Glomerular visceral epithelial cell (primary cell): ENCODE measurements around the gene TLCD5.

Experiments used
- DNase-seq: peaks from one replicate; pipeline ENCODE4 v3.0.0-alpha.2; 2016; ENCODE audit errors: extremely low spot score

Gene TLCD5

GRCh38 chr11:120324932-120325810, at the start of gene TLCD5:
Gene TLCD5, plus strand, starts transcription at chr11:120325299. Its CDS starts 2,143 bp downstream, at chr11:120327442.
- peak; percentile 73 for DNase-seq

DNA sequence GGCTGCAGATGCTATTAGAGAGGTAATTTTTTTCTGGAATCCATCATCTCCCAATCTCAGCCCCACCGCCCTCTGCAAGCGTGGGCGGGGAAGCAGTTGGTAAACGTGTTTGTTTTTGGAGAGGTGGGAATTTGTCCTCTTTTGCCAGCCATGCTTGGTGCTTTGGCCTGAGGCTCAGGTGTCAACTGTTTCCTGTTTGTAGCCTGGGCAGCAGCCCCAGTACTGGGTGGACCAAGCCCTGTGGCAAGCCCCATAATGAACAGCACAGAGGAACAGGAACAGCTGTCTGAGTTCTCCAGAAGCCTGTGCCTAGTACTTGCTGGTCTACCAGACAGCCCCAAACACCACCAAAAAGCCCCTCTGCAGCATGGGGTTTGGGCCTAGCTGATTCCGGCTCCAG, 45.6 kb upstream of the TLCD5 start:
- DNase-seq, result no peak

DNA sequence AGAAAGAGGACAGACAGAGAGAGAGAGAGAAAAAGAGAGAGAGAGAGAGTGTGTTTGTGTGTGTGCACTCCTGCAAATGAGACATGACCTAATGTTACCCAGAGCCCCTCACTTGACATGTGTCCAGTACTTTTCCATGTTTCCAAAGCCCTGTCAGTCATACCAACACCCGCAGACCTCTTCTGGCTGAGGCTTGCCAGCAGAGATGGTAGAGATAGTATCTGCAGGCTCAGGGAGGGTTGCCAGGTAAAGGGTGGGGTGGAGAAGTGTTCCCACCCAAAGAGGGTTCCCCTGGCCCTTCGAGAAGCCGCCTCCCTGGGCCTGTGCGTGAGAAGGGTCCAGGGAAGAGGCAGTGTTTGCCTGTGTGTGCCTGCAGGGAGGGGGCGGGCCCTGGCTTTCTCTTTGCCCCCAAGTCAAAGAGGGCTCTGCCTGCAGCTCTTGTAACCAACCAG, 44.5 kb upstream of the TLCD5 start:
- DNase-seq, result no peak

- DNase-seq, result no peak
These were observed 43.8 kb upstream of the TLCD5 start for GRCh38 chr11:120281143-120281795.

GRCh38 chr11:120283124-120283523, 42.0 kb upstream of the TLCD5 start:
- no peak for DNase-seq

DNA sequence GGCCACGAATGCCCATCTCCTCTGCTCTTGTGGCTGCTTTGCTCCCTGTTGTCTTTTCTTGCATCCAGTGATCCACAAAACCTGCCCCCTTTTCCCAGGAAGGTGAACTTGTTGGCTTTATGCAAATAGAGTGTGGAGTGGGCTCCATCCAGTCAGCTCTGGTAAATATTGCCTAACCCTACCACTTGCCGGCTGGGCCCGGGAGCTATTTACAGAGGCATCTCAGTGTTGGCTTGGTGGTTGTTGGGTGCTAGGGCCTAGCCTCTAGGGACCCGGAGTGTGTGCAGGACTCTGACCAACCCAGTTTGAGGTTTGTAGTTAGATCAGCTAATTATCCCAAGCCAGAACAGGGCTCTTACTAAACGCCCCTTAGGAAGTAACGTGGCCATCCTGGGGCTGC, 40.8 kb upstream of the TLCD5 start:
- DNase-seq, result no peak

DNA sequence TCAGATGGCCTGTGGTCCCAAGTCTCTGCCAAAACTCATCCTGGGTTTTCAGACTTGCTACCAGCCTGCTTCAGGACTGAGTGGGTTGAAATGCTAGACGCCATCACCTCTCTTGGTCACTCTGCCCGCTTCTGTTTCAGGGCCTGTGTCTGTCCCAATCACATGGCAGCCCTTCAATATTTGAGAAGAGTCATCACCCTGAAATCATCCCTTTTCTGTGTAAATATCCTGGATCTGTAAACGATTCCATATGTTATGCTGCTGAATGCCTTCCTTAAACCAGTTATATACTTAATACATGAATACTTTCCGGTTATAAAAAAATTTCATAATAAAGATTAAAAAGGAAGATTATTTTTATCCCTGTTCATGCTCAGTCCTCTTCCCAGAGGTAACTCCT, 39.8 kb upstream of the TLCD5 start:
- no peak for DNase-seq

- no peak for DNase-seq
These were observed 37.1 kb upstream of the TLCD5 start for GRCh38 chr11:120288021-120288420.

GRCh38 chr11:120289426-120289825, 35.7 kb upstream of the TLCD5 start:
- no peak for DNase-seq

DNA sequence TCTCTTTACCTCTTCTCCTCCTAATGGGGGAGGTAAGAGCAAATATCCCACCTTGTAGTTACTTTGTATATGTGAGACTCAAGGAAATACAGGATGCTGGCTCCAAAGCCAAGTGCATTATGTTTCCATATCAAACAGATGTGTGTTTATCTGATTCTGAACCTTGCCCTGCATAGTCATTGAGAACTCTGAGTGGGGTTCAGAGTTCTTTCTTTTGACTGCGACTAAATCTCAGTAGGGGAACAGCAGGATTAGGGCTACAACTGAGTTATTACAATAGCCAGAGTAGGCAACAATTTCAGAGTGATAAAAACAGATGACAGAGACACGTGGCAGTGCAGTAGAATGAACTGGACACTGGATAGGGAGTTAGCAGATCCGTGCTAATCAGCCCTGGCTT, 34.1 kb upstream of the TLCD5 start:
- DNase-seq, result no peak

DNA sequence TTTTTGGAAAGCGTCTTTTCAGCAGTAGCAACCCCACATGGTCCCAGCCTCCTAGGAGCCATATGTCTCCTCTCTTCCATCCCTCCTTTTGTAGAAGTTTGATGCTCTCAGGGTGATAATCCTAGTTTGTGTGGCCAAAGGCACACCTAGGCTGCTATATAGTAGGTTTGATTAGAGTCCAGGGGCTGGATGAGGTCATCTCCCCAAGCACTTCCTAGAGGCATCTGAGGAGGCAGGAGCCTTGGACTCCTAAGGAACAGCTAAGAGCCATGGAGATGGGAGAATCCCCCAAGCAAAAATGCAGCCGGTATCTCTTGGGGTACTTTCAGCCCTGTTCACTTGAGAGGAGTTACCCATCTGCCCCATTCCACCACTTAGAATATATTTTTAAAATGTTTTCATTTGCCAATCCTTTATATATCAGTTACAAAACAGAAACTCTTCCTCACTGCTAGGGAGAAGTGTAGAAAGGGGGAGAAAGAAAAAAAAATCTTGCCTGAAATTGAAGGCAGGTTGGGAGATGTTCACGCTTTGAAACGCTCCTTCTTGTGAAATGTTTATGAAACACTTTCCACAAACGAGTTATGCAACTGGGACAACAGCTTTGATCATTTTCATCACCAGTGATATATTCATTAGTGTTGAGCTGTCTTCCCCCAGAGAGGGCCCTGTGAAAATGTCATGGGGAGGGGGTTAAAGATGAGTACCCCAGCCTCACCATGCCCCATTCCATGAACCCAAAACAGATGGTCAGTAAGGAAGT, 31.9 kb upstream of the TLCD5 start:
- DNase-seq, result no peak

GRCh38 chr11:120294096-120294495, 31.0 kb upstream of the TLCD5 start:
- DNase-seq, result no peak

DNA sequence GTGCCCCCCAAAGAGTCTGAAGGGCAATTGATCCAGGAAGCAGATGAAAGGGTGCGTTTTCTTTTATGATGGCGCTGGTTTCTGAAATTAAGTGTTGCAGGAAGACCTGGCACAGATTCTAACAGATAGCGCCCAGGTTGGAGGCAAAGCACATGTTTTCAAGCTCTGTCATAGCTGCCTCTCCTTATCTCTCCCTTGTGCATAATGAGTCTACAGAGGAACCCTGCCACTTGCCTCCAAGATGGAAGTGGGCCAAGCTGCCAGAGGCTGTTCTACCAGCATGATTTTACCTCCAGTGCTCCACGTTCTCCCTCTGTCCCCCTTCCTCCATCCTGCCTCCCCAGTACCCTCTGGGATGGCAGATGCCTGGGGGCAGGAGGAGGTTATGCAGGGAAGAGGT, 30.0 kb upstream of the TLCD5 start:
- no peak for DNase-seq

- DNase-seq, result no peak
These were observed 28.5 kb upstream of the TLCD5 start for GRCh38 chr11:120296554-120296953.

DNA sequence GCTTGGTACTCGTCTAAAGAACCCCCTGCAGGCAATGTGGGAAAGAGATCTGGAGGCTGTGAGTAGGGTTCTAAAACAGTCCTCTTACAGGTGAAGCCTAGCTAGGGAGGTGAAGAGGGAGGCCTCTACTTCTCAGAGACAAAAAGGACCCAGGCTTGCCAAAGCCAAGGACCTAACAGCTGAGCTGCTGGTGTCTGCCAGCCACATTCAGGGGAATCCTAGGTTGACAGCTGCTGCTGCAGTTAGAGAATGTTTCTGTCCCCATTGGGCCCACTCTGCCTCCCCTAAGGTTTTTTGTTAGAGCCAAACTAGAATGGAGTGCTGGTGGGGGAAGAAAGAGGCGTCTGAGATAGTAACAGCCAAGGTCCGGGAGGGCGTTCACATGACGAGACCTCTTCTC, 26.6 kb upstream of the TLCD5 start:
- no peak for DNase-seq

GRCh38 chr11:120302001-120302805, 22.9 kb upstream of the TLCD5 start:
- DNase-seq, result no peak

- DNase-seq, result peak; percentile 70
These were observed 22.0 kb upstream of the TLCD5 start for GRCh38 chr11:120303004-120303637.

DNA sequence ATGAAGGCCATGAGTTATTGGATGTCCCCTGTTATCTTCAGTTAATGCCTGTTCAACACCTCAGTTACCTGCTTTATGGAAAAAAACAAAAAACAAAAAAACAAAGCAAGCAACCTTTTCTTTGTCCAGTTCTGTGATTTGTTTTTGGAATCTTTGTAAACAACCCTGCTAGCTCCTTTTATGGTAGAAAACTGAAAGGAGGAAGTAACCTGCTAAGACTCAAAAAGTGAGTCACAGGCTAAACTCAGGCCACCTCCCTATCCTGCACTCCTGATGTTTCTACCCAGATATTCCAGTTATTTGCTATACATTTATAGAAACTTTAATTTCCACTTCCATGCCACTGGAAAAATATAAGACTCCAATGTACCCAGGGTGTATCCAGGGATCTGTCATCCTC, 20.6 kb upstream of the TLCD5 start:
- DNase-seq, result peak; percentile 23

GRCh38 chr11:120305286-120305685, 19.8 kb upstream of the TLCD5 start:
- no peak for DNase-seq

DNA sequence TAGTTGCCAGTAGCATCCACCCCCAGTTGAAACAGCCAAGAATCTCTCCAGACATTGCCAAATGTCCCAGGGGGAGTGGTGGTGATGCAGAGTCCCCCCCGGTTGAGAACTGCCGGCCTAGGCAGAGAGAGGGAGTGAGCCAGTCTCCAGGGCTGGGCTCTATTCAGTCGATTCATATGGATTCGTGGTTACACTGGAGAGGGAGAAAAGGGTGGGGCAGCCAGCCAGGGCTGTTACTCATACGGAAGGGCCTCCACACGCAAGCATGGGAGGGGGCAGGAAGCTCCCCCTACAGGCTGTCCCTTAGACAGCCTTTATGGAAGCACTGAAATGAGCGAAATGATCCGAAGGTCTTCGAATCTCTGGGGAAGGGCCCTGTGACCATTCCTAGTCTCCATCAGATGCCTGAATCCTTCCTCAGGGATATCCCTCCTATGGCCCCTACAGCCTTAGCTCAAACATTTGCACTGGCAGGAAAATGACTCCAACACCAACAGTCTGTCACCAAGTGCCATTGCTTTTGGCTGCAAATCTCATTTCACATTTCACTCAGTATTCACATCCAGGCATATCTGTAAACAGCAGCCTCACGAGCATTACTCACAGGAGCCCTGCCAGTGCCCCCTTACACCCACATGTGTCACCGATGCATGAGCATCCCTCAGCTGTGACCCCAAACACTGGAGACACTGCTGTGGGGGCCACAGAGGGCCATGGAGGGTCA, 18.4 kb upstream of the TLCD5 start:
- DNase-seq, result peak; percentile 75
